Fibroblast of the aortic adventitia (primary cell): ENCODE measurements around the gene ACP6. TPM values are rescaled to one million over a fixed set of nuclear protein-coding genes. Genes with fewer than 3 reads are reported as not detected.
A peak's percentile ranks its signal among the peaks of the same experiment; 100 is the strongest.

Source experiments
- DNase-seq: peaks from one replicate; pipeline ENCODE4 v3.0.0-alpha.2; 2010; ENCODE audit warnings: low read depth
- H3K4me3 ChIP-seq: 2 replicates; pipeline ENCODE4 v1.5.1; 2011; ENCODE audit warnings: low read depth, mild to moderate bottlenecking, control low read depth, low read length, moderate library complexity
- total RNA-seq: library from RNA; depleted of rRNA; stranded (reverse); fragments of >200 nt; gene quantifications from 2 replicates; pipeline ENCODE4 v1.2.3, GENCODE V29; 2012; ENCODE audit warnings: low replicate concordance
- TF ChIP-seq, protein P1 (sequence below): IDR thresholded peaks from 2 replicates; pipeline ENCODE4 v1.5.1; 2011; ENCODE audit warnings: mild to moderate bottlenecking, low read length, control low read depth, inconsistent platforms; ENCODE audit not compliant: insufficient read depth

ACP6 gene
- total RNA-seq, 1 donor, result 3.5 TPM

DNA sequence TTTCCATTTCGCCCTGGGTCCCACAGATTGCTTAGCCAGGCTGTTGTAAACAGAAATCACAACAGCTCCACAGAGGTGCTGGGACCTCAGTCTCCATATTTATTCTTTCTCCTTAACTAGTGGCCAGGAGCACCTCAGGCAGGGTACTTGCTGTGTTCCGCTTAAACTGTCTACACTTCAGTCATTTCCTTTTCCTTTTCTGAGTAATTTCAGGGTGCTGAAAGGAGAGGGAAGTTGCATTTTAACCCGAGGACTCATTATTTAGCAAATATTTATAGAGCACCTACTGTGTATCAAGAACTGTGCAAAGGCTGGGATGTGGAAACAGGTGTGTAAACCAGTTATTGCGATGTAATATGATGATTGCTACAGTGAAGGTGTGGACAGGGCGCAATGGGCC is 41.9 kb downstream of the ACP6 start:
- DNase-seq, result no peak
- TF ChIP-seq, protein P1, sequence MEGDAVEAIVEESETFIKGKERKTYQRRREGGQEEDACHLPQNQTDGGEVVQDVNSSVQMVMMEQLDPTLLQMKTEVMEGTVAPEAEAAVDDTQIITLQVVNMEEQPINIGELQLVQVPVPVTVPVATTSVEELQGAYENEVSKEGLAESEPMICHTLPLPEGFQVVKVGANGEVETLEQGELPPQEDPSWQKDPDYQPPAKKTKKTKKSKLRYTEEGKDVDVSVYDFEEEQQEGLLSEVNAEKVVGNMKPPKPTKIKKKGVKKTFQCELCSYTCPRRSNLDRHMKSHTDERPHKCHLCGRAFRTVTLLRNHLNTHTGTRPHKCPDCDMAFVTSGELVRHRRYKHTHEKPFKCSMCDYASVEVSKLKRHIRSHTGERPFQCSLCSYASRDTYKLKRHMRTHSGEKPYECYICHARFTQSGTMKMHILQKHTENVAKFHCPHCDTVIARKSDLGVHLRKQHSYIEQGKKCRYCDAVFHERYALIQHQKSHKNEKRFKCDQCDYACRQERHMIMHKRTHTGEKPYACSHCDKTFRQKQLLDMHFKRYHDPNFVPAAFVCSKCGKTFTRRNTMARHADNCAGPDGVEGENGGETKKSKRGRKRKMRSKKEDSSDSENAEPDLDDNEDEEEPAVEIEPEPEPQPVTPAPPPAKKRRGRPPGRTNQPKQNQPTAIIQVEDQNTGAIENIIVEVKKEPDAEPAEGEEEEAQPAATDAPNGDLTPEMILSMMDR, result no peak
- no peak overlapping the region for H3K4me3 ChIP-seq

DNA sequence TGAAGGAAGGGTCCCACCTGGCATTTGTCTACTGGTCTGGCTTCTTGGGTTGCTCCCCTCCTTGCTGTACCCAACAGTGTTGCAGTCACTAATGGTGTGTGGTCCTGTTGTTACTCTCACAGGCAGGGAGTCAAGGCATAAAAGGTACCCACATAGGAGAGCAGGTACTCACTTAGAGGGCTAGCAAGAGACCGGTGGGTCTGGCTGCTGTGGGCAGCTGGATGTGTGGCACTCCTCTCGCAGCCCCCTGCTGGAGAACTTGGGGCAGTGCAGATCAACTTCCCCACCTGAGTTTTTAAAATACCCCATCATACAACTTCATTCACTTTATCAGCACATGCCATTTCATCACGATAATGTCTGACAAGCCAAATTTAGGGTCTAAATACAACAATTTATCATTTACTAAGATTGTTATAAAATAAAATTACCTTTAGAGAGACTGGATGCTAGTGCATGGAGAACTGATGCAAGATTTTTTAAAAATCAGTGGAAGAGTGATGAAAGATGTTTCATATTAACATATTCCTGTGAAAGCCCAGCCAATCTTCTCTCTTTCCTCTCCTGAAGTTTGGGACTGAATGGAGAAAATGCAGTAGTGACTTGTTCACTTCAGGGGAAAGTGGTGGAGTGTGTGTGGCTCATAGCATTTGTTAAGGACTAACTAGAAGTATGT is 42.8 kb downstream of the ACP6 start:
- TF ChIP-seq, protein P1, result peak; percentile 95
- peak; percentile 62 for DNase-seq
- H3K4me3 ChIP-seq, result no peak overlapping the region

DNA sequence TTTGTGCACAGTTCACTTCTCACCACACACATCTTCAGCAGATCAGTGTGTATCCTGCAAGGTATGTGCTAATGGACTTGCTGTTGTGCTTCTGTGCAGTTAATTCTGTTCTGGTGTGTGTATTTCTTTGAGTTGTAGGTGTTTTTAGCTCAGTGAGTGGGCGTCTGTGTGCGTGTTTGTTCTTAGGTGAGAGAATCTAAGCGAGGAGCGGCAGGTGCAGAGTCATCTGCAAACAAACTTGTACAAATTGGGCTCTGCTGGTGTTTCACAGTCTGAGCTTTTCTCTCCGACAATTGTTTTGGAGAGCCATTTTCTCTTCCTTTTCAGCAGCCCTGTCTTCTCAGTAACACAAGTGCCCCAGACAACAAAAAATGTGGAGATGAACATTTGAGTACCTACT is 43.6 kb downstream of the ACP6 start:
- no peak overlapping the region for H3K4me3 ChIP-seq
- no peak for DNase-seq
- TF ChIP-seq, protein P1, result no peak

DNA sequence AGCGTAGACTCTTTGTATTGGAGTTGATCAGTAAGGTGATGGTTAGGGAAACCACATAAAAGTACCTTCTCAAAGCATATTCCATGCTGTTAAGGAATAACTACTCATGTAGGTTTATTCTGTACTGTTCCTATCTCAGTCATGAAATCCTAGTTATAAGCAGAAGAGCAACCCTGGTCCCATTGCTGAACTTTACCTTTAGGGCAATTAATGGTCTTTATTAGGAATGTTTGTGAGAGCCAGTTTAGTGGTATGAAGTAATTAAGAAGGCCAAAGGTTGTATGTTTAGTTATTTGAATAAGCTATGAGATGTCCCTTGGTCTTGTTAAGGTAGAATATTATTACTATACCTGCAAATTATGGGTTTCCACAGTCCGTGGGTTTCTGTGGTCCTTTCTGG is 44.0 kb downstream of the ACP6 start:
- TF ChIP-seq, protein P1, result no peak
- no peak for DNase-seq
- H3K4me3 ChIP-seq, result no peak overlapping the region

DNA sequence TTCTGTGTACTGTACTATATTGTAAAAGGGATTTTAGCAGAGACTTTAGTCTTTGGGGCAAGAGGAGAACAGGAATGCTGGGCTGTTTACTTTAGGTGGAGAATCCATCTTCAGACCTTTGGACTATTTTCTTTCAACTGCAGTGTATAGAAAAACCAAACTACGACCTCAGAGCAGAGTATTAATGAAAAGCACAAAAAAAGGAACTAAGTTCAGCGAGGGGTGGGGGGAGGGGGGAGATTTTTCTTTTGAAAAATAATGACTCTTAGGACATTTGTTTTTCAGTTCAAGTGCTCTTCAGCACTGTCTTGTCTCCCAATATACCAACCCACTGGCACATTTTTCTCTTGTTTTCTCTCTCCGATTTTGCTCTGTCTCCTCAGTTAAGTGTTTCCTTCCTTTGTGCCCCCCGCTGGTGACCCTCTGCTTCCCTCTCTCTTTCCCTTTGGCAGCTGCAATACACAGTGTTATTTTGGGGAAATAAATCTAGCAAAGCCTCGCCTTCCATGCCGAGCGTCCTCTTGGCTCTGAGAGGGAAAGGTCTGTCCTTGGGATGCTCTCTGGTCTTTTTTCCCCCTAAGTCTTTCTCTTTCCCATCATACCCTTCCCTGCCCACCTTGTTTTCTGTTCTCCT is 44.8 kb downstream of the ACP6 start:
- no peak overlapping the region for H3K4me3 ChIP-seq
- TF ChIP-seq, protein P1, result no peak
- no peak for DNase-seq

DNA sequence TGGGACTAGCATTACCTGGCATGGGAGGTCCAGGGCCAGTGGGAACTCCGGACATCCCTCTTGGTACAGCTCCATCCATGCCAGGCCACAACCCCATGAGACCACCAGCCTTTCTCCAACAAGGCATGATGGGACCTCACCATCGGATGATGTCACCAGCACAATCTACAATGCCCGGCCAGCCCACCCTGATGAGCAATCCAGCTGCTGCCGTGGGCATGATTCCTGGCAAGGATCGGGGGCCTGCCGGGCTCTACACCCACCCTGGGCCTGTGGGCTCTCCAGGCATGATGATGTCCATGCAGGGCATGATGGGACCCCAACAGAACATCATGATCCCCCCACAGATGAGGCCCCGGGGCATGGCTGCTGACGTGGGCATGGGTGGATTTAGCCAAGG is 45.8 kb downstream of the ACP6 start:
- DNase-seq, result no peak
- TF ChIP-seq, protein P1, result no peak
- no peak overlapping the region for H3K4me3 ChIP-seq
